Activated CD4-positive, alpha-beta T cell treated with anti-CD3 and anti-CD28 coated beads, Interleukin-2, amount 10 ng/mL, durations not matched to agents 7 days and 5 days (primary cell): ENCODE measurements around the gene FBXW11. TPM values are rescaled to one million over a fixed set of nuclear protein-coding genes. Genes with fewer than 3 reads are reported as not detected.

ENCODE experiments used
- CTCF ChIA-PET: fragments of 350-600 bp; sonication (Branson Sonifier 250); formaldehyde crosslinking; loops from one replicate; lab custom pipeline; 2021; ENCODE audit warnings: antibody characterized with exemption; lab: Charles Lee
- POLR2A ChIA-PET: fragments of 350-600 bp; sonication (Branson Sonifier 250); formaldehyde crosslinking; loops from one replicate; lab custom pipeline; 2021; ENCODE audit warnings: antibody characterized with exemption; lab: Charles Lee
- DNase-seq: peaks from one replicate; pipeline ENCODE4 v3.0.0-alpha.2; 2020
- H3K27ac Mint-ChIP-seq: one replicate; pipeline ENCODE4 v1.8.0; 2021; ENCODE audit warnings: mild to moderate bottlenecking, moderate library complexity, mixed read lengths
- H3K27me3 Mint-ChIP-seq: one replicate; pipeline ENCODE4 v1.8.0; 2021; ENCODE audit warnings: mixed read lengths
- H3K36me3 Mint-ChIP-seq: one replicate; pipeline ENCODE4 v1.8.0; 2021; ENCODE audit warnings: low read depth, mixed read lengths
- H3K4me1 Mint-ChIP-seq: one replicate; pipeline ENCODE4 v1.8.0; 2021; ENCODE audit warnings: mixed read lengths
- H3K4me3 Mint-ChIP-seq: one replicate; pipeline ENCODE4 v1.8.0; 2021; ENCODE audit warnings: mild to moderate bottlenecking, moderate library complexity, mixed read lengths
- H3K9me3 Mint-ChIP-seq: one replicate; pipeline ENCODE4 v1.8.0; 2021; ENCODE audit warnings: mixed read lengths
- total RNA-seq, 2 experiments: library from RNA; stranded (reverse); gene quantifications; one replicate each; pipeline ENCODE4 v1.2.3, GENCODE V29; 2021

FBXW11 gene
- total RNA-seq, 2 experiments from 2014 or later = 27.3 to 27.5 TPM

GRCh38 chr5:171832775-171833174, 173.7 kb downstream of the FBXW11 start:
- Mint-ChIP-seq H3K27ac (no peak overlapping the region), H3K36me3 (no peaks in the 10 kb centered on the region), H3K4me1 (no peaks in the 10 kb centered on the region), H3K9me3 (peaks cover 4% of the 10 kb centered on the region), H3K27me3 (peaks cover 2% of the 10 kb centered on the region), H3K4me3 (no peak overlapping the region)
- POLR2A ChIA-PET = no interaction called here
- DNase-seq = no peak
- CTCF ChIA-PET = no interaction called here

- Mint-ChIP-seq H3K4me1 (no peaks in the 10 kb centered on the region), H3K27me3 (peaks cover 2% of the 10 kb centered on the region), H3K36me3 (no peaks in the 10 kb centered on the region), H3K4me3 (no peak overlapping the region), H3K27ac (no peak overlapping the region), H3K9me3 (peaks cover 4% of the 10 kb centered on the region)
- no peak for DNase-seq
- ChIA-PET CTCF (no interaction called here), POLR2A (no interaction called here)
Measured at GRCh38 chr5:171830686-171831085, 175.8 kb downstream of the FBXW11 start.

- no peak overlapping the region for H3K27ac Mint-ChIP-seq
- DNase-seq = no peak
- ChIA-PET CTCF (no interaction called here), POLR2A (no interaction called here)
- H3K27me3 Mint-ChIP-seq = peaks cover 2% of the 10 kb centered on the region
- no peaks in the 10 kb centered on the region for H3K4me1 Mint-ChIP-seq
- no peaks in the 10 kb centered on the region for H3K36me3 Mint-ChIP-seq
- H3K4me3 Mint-ChIP-seq = no peak overlapping the region
- H3K9me3 Mint-ChIP-seq = peaks cover 4% of the 10 kb centered on the region
Measured at GRCh38 chr5:171827162-171827561, 179.3 kb downstream of the FBXW11 start.

- ChIA-PET POLR2A (no interaction called here), CTCF (no interaction called here)
- no peak for DNase-seq
- Mint-ChIP-seq H3K27ac (no peak overlapping the region), H3K4me3 (no peak overlapping the region), H3K27me3 (no peaks in the 10 kb centered on the region), H3K36me3 (no peaks in the 10 kb centered on the region), H3K4me1 (no peaks in the 10 kb centered on the region), H3K9me3 (no peaks in the 10 kb centered on the region)
Measured at GRCh38 chr5:171826132-171826531, 180.3 kb downstream of the FBXW11 start.

- POLR2A ChIA-PET = no interaction called here
- H3K27ac Mint-ChIP-seq = no peak overlapping the region
- CTCF ChIA-PET = no interaction called here
Measured at GRCh38 chr5:171825051-171825450, 181.4 kb downstream of the FBXW11 start.

GRCh38 chr5:171823269-171823668, 183.2 kb downstream of the FBXW11 start:
- no peak for DNase-seq
- Mint-ChIP-seq H3K36me3 (no peaks in the 10 kb centered on the region), H3K27me3 (no peaks in the 10 kb centered on the region), H3K27ac (no peak overlapping the region), H3K4me1 (no peaks in the 10 kb centered on the region), H3K4me3 (no peak overlapping the region), H3K9me3 (no peaks in the 10 kb centered on the region)
- CTCF ChIA-PET = interaction anchor here (1.5 kb wide), 1 partner anchor 35 kb away, joined by 3 read pairs; no protein-coding TSS in a partner anchor
- POLR2A ChIA-PET = no interaction called here

More at GRCh38 chr5:171825051-171825450, 181.4 kb downstream of the FBXW11 start:
- Mint-ChIP-seq H3K36me3 (no peaks in the 10 kb centered on the region), H3K4me3 (no peak overlapping the region), H3K9me3 (no peaks in the 10 kb centered on the region), H3K27me3 (no peaks in the 10 kb centered on the region), H3K4me1 (no peaks in the 10 kb centered on the region)
- no peak for DNase-seq

- H3K4me1 Mint-ChIP-seq = no peaks in the 10 kb centered on the region
- no peaks in the 10 kb centered on the region for H3K27me3 Mint-ChIP-seq
- H3K9me3 Mint-ChIP-seq = no peaks in the 10 kb centered on the region
- ChIA-PET CTCF (no interaction called here), POLR2A (no interaction called here)
- no peaks in the 10 kb centered on the region for H3K36me3 Mint-ChIP-seq
- no peak for DNase-seq
- H3K4me3 Mint-ChIP-seq = no peak overlapping the region
- H3K27ac Mint-ChIP-seq = no peak overlapping the region
Measured at GRCh38 chr5:171821286-171821685, 185.2 kb downstream of the FBXW11 start.

- Mint-ChIP-seq H3K4me3 (no peak overlapping the region), H3K36me3 (no peaks in the 10 kb centered on the region), H3K27me3 (no peaks in the 10 kb centered on the region), H3K4me1 (no peaks in the 10 kb centered on the region), H3K27ac (no peak overlapping the region), H3K9me3 (no peaks in the 10 kb centered on the region)
- CTCF ChIA-PET = no interaction called here
- POLR2A ChIA-PET = no interaction called here
- DNase-seq = no peak
Measured at GRCh38 chr5:171820561-171820960, 185.9 kb downstream of the FBXW11 start.

GRCh38 chr5:171816666-171817065, 189.8 kb downstream of the FBXW11 start:
- Mint-ChIP-seq H3K27me3 (no peaks in the 10 kb centered on the region), H3K27ac (no peak overlapping the region), H3K9me3 (no peaks in the 10 kb centered on the region), H3K4me1 (no peaks in the 10 kb centered on the region), H3K36me3 (no peaks in the 10 kb centered on the region), H3K4me3 (no peak overlapping the region)
- ChIA-PET POLR2A (no interaction called here), CTCF (no interaction called here)
- DNase-seq = no peak

GRCh38 chr5:171813813-171814490, 192.5 kb downstream of the FBXW11 start:
- Mint-ChIP-seq H3K36me3 (no peaks in the 10 kb centered on the region), H3K9me3 (no peaks in the 10 kb centered on the region), H3K27me3 (no peaks in the 10 kb centered on the region), H3K4me3 (no peak overlapping the region), H3K4me1 (no peaks in the 10 kb centered on the region), H3K27ac (no peak overlapping the region)
- ChIA-PET CTCF (no interaction called here), POLR2A (no interaction called here)
- no peak for DNase-seq

GRCh38 chr5:171813270-171813669, 193.2 kb downstream of the FBXW11 start:
- ChIA-PET CTCF (no interaction called here), POLR2A (no interaction called here)
- H3K4me3 Mint-ChIP-seq = no peak overlapping the region
- peaks cover 5% of the 10 kb centered on the region for H3K27me3 Mint-ChIP-seq
- no peaks in the 10 kb centered on the region for H3K36me3 Mint-ChIP-seq
- DNase-seq = no peak
- no peaks in the 10 kb centered on the region for H3K4me1 Mint-ChIP-seq
- no peaks in the 10 kb centered on the region for H3K9me3 Mint-ChIP-seq
- H3K27ac Mint-ChIP-seq = no peak overlapping the region

Other genes starting within 250 kb of the FBXW11 start
- gene SMIM23, start 220.8 kb downstream of the FBXW11 start, total RNA-seq = not detected
- 100 to 1,000 TPM; 299 to 312 TPM for gene STK10, start 181.6 kb upstream of the FBXW11 start, total RNA-seq
- not detected for gene EFCAB9, start 187.5 kb upstream of the FBXW11 start, total RNA-seq